BJ (cell line): ENCODE results near the gene OXNAD1. TPM values are rescaled to one million over a fixed set of nuclear protein-coding genes. Genes with fewer than 3 reads are reported as not detected.
A peak's percentile ranks its signal among the peaks of the same experiment; 100 is the strongest.

ENCODE experiments used
- CTCF ChIA-PET: fragments of 350-600 bp; formaldehyde crosslinking; extraction: SDS; loops from one replicate; lab custom pipeline; 2021; ENCODE audit warnings: antibody characterized with exemption, inconsistent platforms; lab: Yijun Ruan, JAX
- POLR2A ChIA-PET: fragments of 300-600 bp; sonication (Branson Sonifier 250); formaldehyde crosslinking; extraction: SDS; loops from one replicate; lab custom pipeline; 2021; ENCODE audit warnings: antibody characterized with exemption; lab: Charles Lee
- DNase-seq: peaks from one replicate; pipeline ENCODE4 v3.0.0-alpha.2; 2011; ENCODE audit warnings: low read depth
- H3K27me3 ChIP-seq: 2 replicates; pipeline ENCODE4 v1.6.0; 2011; ENCODE audit warnings: low read length; ENCODE audit not compliant: control insufficient read depth, insufficient read depth
- H3K36me3 ChIP-seq: 2 replicates; pipeline ENCODE4 v1.5.1; 2011; ENCODE audit warnings: low read length; ENCODE audit not compliant: control insufficient read depth, insufficient read depth
- H3K4me3 ChIP-seq: 2 replicates; pipeline ENCODE4 v1.5.1; 2011; ENCODE audit warnings: low read depth, mild to moderate bottlenecking, control low read depth, low read length
- polyA minus RNA-seq: library from RNA; depleted of rRNA, polyadenylated mRNA; stranded (reverse); fragments of >200 nt; gene quantifications from 2 replicates; pipeline ENCODE4 v1.2.3, GENCODE V29; 2011; rRNA and poly(A)+ RNA removed
- polyA plus RNA-seq: library from polyadenylated mRNA; depleted of rRNA; stranded (reverse); fragments of >200 nt; gene quantifications from 2 replicates; pipeline ENCODE4 v1.2.3, GENCODE V29; 2011; rRNA removed
- TF ChIP-seq, protein P1 (sequence below): IDR thresholded peaks from 2 replicates; pipeline ENCODE4 v1.5.1; 2011; ENCODE audit warnings: low read depth, mild to moderate bottlenecking, control low read depth, inconsistent platforms, low read length, moderate library complexity; ENCODE audit not compliant: insufficient read depth

The OXNAD1 gene, protein sequence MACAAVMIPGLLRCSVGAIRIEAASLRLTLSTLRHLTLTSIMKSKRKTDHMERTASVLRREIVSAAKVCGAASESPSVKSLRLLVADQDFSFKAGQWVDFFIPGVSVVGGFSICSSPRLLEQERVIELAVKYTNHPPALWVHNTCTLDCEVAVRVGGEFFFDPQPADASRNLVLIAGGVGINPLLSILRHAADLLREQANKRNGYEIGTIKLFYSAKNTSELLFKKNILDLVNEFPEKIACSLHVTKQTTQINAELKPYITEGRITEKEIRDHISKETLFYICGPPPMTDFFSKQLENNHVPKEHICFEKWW
- polyA plus RNA-seq: 8.9 and 11.4 TPM in 2 replicates
- 9.4 and 10.0 TPM in 2 replicates for polyA minus RNA-seq

DNA sequence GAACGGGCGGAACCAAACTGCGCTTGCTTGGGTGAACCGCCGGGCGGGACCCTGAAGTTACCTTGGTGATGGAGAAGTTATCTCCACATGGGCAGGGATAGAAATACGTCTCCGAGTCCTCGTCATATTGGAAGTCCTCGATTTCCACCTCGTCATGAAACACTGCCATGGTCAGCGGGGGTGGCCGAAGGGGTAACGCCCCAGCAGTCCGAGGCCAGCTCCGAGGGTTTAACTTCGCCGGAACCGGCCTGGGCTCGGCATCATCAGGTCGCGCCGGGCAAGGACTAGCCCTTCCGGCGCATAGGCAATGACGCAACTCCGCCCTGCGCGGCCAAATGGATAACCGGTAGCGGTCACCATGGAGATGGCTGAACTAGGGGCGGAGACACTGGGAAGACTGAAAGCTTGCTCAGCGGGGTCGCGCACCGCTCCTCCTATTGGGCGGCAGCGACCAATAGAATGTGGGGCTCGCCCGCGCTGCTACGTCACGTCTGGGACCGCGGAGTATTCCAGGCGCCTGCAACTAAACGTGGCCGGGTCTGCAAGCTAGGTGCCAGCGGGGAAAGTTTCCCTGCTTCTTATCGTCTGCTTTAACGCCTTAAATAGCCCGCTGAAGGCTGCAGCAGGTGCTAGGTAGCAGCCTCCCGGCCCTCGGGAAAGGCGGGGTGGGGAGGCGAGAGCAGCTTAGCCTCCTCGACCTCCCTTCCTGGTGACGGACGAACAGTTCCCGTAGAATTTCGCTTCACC is at the start of gene OXNAD1, which contains the start of gene DPH3:
Gene OXNAD1 (plus strand): TSS at position 505 of the 747 bp plus-strand sequence. CDS start 5,741 bp downstream, outside the sequence.
Gene DPH3 (minus strand): TSS at position 236 of the 747 bp plus-strand sequence. CDS start 67 bp downstream, at position 169.
- Histone ChIP-seq H3K27me3 (no peaks in the 10 kb centered on the region), H3K36me3 (peaks cover 1% of the 10 kb centered on the region; the same call in 1 of the 2 replicates), H3K4me3 (peak within 1 kb of the TSS; percentile 96)
- ChIA-PET POLR2A (interaction anchor here (0.6 kb wide), 1 partner anchor 204 kb away, joined by 4 read pairs; no protein-coding TSS in a partner anchor), CTCF (interaction anchor here (0.5 to 3.0 kb wide), 12 partner anchors 17 to 785 kb away, joined by 3 to 24 read pairs (median 4); no protein-coding TSS in a partner anchor)
- TF ChIP-seq, protein P1, sequence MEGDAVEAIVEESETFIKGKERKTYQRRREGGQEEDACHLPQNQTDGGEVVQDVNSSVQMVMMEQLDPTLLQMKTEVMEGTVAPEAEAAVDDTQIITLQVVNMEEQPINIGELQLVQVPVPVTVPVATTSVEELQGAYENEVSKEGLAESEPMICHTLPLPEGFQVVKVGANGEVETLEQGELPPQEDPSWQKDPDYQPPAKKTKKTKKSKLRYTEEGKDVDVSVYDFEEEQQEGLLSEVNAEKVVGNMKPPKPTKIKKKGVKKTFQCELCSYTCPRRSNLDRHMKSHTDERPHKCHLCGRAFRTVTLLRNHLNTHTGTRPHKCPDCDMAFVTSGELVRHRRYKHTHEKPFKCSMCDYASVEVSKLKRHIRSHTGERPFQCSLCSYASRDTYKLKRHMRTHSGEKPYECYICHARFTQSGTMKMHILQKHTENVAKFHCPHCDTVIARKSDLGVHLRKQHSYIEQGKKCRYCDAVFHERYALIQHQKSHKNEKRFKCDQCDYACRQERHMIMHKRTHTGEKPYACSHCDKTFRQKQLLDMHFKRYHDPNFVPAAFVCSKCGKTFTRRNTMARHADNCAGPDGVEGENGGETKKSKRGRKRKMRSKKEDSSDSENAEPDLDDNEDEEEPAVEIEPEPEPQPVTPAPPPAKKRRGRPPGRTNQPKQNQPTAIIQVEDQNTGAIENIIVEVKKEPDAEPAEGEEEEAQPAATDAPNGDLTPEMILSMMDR: no peak
- peak; percentile 93 for DNase-seq

DNA sequence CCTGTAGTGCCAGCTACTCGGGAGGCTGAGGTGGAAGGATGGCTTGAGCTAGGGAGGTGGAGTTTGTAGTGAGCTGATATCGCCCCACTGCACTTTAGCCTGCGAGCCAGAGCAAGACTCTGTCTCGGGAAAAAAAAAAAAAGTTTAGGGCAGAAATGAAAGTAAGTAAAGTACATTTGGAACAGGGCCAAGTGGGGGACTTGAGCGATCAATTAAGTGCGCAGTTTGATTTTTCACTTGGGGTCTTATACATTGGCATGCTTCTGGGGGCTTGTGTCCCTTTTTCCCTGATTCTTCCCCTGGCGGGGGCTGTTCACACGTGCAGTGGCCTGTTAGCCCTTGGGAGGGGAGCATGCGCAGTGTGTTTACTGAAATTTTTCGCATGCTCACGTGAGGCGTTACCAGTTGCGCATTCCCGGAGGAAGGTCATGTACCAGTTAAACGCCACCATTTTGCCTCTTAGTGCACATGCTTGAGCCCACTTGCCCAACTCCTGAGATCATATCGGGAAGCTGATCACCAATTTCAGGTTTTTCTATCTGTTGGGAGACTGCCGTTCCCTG is 48.6 kb upstream of the OXNAD1 start:
- TF ChIP-seq, protein P1: no peak
- Histone ChIP-seq H3K36me3 (no peaks in the 10 kb centered on the region), H3K4me3 (no peak overlapping the region), H3K27me3 (peaks cover 2% of the 10 kb centered on the region; the same call in 1 of the 2 replicates)
- no peak for DNase-seq
- ChIA-PET CTCF (interaction anchor here (0.8 kb wide), 1 partner anchor 11 kb away, joined by 3 read pairs; no protein-coding TSS in a partner anchor), POLR2A (no interaction called here)

DNA sequence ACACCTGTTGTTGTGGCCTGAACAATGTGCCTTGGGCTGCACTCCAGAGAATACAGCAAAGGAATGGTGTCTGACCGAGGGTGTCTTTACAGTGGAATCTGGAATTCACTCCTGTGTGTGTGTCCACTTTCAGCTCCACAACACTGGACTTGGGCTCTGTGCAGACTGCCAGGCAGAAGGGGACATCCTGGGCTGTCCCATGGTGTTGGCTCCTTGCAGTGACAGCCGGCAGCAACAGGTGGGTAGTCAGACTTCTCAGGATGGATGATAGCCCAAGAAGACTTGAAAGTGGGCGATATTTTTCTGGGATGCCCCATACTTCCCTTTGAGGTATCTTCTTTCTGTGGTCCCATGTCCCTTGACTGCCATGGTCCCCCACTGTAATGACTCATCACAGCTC is 45.2 kb upstream of the OXNAD1 start:
- Histone ChIP-seq H3K4me3 (no peak overlapping the region), H3K36me3 (no peaks in the 10 kb centered on the region), H3K27me3 (no peaks in the 10 kb centered on the region)
- TF ChIP-seq, protein P1: no peak
- no peak for DNase-seq
- ChIA-PET CTCF (interaction anchor here (1.0 kb wide), 2 partner anchors 10 to 12 kb away, joined by 3 to 4 read pairs; no protein-coding TSS in a partner anchor), POLR2A (no interaction called here)

DNA sequence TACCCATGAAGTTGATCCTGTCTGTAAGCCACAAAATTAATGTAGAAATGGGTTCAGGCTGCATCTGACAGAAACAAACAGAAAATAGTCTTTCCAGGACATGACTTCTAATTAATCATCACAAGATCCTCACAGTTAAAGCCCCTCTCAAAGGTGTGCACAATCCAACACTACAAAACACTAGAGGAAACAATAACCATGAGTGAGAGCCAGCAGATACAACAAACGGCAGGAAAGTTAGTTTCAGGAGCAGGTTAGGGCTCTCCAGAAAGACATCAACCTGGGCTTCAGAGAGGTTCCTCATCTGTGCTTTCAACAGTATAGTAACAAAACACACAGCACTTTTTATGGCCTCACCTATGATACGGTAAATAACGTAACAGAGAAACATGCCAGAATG is 43.0 kb upstream of the OXNAD1 start:
- DNase-seq: no peak
- no peaks in the 10 kb centered on the region for H3K27me3 ChIP-seq
- ChIA-PET CTCF (interaction anchor here (0.8 kb wide), 1 partner anchor 10 kb away, joined by 3 read pairs; no protein-coding TSS in a partner anchor), POLR2A (no interaction called here)
- TF ChIP-seq, protein P1: no peak
- no peak overlapping the region for H3K4me3 ChIP-seq
- no peaks in the 10 kb centered on the region for H3K36me3 ChIP-seq
